HFF-Myc (cell line): Measurements from ENCODE around the gene EAF2.
"Not testable (repeated sequence)": the region's sequence is repeated elsewhere in the genome, so short reads cannot be mapped to it uniquely, and the experiment has no call there.

Source experiments
- DNase-seq: peaks from one replicate; pipeline ENCODE4 v3.0.0-alpha.2; 2011; ENCODE audit warnings: low read depth; ENCODE audit errors: extremely low read depth
- H3K4me3 ChIP-seq: replicated peaks from 2 replicates; pipeline ENCODE4 v1.5.1; 2011; ENCODE audit warnings: low read depth, mild to moderate bottlenecking, control low read depth, low read length
- CTCF ChIP-seq: IDR thresholded peaks from 2 replicates; pipeline ENCODE4 v1.5.1; 2012; ENCODE audit warnings: mild to moderate bottlenecking, low read depth, low read length, control low read depth; ENCODE audit errors: missing control alignments

The EAF2 gene

GRCh38 chr3:121852256-121852655, 17.2 kb downstream of the EAF2 start:
- no peak overlapping the region for H3K4me3 ChIP-seq
- DNase-seq, result no peak
- TF ChIP-seq CTCF, result no peak

- no peak overlapping the region for H3K4me3 ChIP-seq
- DNase-seq, result no peak
- peak; percentile 15 for TF ChIP-seq CTCF
Measured at GRCh38 chr3:121855555-121855954, 20.5 kb downstream of the EAF2 start.

GRCh38 chr3:121857778-121858177, 22.8 kb downstream of the EAF2 start:
- H3K4me3 ChIP-seq, DNase-seq: not testable (repeated sequence)

GRCh38 chr3:121863247-121863646, 28.2 kb downstream of the EAF2 start:
- DNase-seq, H3K4me3 ChIP-seq: not testable (repeated sequence)

- no peak for TF ChIP-seq CTCF
- DNase-seq, result no peak
- no peak overlapping the region for H3K4me3 ChIP-seq
Measured at GRCh38 chr3:121863801-121864200, 28.8 kb downstream of the EAF2 start.

GRCh38 chr3:121869736-121870135, 34.7 kb downstream of the EAF2 start:
- H3K4me3 ChIP-seq, result no peak overlapping the region
- TF ChIP-seq CTCF, result no peak
- DNase-seq, result no peak

- no peak for DNase-seq
- no peak for TF ChIP-seq CTCF
- H3K4me3 ChIP-seq, result no peak overlapping the region
Measured at GRCh38 chr3:121870717-121871116, 35.7 kb downstream of the EAF2 start.

GRCh38 chr3:121871430-121871829, 36.4 kb downstream of the EAF2 start:
- TF ChIP-seq CTCF, result no peak
- no peak for DNase-seq
- no peak overlapping the region for H3K4me3 ChIP-seq
